GM15510 (cell line): Measurements from ENCODE around the gene ZP1.

ENCODE experiments used
- POLR2A ChIP-seq: IDR thresholded peaks from 3 replicates; pipeline ENCODE4 v1.6.1; 2011; ENCODE audit warnings: borderline replicate concordance; ENCODE audit not compliant: insufficient read length; ENCODE audit errors: extremely low read depth

ZP1 gene, protein sequence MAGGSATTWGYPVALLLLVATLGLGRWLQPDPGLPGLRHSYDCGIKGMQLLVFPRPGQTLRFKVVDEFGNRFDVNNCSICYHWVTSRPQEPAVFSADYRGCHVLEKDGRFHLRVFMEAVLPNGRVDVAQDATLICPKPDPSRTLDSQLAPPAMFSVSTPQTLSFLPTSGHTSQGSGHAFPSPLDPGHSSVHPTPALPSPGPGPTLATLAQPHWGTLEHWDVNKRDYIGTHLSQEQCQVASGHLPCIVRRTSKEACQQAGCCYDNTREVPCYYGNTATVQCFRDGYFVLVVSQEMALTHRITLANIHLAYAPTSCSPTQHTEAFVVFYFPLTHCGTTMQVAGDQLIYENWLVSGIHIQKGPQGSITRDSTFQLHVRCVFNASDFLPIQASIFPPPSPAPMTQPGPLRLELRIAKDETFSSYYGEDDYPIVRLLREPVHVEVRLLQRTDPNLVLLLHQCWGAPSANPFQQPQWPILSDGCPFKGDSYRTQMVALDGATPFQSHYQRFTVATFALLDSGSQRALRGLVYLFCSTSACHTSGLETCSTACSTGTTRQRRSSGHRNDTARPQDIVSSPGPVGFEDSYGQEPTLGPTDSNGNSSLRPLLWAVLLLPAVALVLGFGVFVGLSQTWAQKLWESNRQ

DNA sequence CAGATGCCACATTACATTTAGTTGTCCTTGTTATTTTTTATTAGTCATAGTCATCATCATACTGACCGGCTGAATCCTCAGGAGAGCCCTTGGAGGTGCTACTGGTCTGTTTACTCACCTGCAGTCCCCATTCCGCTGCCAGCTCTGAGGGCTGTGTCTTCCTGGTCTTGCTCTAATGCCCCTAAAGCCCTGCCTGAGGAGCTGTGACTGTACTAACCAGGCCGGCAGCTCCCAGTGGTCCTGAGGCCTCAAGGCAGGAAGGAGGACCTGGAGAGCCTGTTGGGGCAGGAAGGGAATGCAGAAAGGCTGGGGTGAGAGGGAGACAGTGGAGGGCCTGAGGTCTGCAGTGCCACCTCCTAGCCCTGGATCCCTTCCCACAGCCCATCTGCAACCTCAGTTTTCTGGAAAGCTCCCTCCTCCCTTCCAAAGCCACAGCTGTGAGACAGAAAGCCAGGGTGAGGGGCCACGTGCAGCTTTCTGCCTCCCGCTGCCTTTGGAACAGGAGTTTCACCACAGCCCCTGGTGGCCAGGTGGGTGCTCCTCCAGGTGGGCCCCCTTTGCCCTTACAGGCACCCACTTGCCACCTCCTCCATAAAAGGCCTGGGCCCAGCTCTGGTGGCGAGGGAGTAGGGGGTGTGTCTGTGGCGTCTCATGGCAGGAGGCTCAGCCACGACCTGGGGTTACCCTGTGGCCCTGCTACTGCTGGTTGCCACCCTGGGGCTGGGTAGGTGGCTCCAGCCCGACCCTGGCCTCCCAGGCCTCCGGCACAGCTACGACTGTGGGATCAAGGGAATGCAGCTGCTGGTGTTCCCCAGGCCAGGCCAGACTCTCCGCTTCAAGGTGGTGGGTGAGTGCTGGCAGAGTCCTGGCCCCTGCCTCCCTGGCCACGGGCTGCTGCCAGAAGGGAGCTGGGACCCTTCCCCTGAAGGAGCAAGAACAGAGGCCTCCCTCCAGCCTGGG lies at the start of gene ZP1:
Gene ZP1, plus strand, starts transcription at position 632 of the 960 bp plus-strand sequence. Its CDS starts 20 bp downstream, at position 652.
- TF ChIP-seq POLR2A, result no peak

DNA sequence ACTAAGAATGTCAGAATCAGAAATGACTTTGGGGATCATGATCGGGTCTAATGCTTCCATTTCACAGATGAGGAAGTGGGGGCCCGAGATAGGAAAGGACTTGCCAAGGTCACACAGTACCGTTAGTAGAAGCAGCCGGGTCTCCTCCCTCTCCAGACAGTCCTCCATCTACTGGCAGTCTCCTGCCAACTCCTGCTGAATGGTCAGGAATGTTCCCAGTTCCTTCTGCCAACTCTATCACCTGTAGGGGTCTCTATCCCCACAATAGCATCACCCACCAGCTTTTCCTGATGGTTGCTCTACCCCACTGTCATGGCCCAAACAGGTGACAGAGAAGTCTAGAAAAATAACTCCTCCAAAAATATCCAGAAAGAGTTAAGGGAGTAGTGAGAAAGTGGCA lies 49.3 kb upstream of the ZP1 start:
- TF ChIP-seq POLR2A, result no peak

DNA sequence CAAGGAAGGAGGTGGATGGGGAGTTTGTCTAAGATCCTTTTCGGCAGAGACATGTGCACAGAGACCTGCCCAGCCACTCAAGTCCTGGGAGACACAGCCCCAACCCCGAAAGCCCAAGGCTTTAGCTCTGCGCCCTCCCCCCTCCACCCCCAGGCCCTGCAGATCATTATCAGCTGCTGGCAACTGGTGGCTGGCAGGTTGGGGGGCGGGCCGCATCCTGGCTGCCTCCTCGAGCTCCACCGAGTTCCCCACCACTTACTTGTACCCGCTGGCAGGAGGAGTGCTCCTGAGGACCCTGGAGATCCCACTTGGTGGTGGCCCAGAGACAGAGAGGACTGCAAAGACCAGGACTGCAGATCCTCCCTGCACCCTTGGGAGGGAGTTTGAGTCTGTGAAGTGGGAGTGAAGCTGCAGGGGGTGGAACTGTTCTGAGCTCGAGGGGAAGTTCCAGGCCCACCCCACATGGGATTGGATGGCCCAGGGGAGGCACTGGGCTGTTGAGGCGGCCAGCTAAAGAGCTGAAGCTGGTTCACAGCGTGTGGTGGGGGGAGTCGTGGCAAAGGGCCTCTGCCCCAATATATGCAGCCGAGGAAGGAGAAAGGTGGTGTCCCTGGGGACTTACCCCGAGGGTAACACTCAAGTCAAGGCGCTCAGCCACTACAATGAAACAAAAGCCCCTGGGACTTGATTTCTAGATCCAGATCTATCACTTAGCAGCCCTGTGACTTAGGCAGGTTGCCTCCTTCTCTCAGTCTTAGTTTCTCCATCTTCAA lies 45.3 kb upstream of the ZP1 start:
- TF ChIP-seq POLR2A, result no peak

DNA sequence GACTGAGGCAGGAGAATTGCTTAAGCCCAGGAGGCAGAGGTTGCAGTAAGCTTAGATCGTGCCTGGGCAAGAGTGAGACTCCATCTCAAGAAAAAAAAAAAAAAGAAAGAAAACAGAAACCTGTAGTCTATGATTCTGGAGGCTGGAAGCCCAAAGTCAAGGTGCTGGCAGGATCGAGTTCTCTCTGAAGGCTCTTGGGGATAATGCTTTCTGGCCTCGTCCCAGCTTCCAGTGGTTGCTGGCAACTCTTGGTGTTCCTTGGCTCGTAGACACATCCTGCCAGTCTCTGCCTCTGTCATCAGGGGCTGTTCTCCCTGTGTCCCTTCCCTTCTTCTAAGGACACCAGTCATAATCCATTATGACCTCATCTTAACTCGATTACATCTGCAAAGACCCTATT lies 42.2 kb upstream of the ZP1 start:
- no peak for TF ChIP-seq POLR2A

DNA sequence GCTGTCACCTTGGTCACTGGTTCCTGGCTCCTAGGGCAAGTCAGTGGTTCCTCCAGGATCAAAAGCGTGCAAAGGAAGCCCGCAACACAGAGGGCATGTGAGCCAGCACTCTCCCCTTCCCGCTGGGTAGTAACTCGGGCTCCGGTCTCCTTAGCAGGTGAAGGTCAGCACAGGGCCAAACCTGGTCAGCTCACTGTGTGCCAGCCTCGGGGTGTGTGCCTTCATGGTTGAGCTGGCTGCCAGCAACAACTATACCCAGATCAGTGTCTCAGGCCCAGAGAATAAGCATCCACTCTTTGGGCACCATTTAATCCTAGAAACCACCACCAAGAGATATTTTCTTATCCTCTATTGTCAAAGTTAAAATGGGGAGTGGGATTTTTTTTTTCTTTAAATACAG lies 41.6 kb upstream of the ZP1 start:
- TF ChIP-seq POLR2A, result no peak

DNA sequence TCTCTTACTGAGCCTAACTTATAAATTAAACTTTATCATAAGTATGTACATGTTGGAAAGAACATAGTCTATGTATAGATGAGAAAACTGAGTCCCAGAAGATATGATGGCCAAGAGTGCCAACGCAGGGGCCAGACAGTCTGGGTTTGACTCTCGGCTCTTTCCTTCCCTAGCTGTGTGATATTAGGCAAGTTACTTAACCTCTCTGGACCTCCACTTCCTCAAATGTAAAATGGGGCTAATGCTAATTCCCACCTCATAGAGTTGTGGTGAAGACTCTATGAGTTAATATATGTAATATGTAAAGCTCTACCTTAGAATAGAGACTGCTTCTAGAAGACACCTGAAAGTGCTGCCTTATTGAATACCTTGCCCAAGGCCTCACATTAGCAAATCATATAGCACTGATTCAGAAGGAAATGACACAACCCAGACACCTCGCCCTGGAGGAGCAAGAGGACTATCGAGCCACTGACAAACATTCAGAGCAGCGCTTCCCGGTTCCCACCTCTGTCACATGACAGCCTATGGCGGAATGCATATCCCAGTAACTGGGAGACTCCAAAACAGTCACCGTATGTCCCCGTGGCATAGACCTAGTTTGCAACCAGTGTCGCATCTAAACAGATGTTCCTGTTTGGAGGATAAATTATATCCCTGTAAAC lies 36.7 kb upstream of the ZP1 start:
- TF ChIP-seq POLR2A, result no peak

DNA sequence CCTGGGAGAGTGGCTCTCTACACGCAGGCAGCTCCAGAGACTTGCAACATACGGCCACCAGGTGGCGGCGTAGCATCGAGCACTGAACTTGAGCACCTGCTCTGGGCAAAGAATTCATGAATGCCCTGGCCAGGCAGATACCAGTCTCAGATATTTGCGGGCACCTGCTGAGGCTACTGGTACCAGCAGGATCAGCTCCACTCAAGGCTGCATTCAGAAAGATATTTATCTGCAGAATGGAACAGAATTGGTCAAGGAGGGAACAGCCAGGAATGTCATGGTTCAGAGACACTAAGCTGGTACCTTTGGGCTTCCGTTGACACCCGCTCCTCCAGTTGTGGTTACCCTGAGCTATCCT lies 36.2 kb upstream of the ZP1 start:
- TF ChIP-seq POLR2A, result no peak

DNA sequence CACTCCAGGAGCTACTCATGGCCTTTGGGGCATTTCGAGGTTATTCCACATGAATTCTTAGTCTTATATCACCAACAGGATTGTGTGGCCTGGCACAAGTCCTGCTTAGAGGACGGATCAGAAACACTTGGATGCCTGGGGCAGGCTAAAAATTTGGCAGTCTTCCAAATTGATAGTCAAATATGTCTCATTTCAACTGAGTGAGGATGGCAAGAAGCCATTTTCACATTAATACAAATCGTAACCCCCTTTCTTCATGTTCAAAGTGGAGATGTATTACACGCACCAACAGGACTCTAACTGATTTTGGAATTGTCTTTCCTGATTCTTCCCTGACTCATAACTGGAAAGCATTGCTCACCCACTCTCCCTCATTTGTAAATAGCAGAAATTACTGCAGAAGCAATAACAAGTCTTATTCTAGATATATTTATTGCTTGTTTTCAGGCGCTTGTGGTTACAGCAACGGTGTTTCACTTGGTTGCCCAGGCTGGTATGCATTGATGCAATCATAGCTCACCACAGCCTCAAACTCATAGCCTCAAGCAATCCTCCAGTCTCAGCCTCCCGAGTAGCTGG lies 35.8 kb upstream of the ZP1 start:
- no peak for TF ChIP-seq POLR2A

DNA sequence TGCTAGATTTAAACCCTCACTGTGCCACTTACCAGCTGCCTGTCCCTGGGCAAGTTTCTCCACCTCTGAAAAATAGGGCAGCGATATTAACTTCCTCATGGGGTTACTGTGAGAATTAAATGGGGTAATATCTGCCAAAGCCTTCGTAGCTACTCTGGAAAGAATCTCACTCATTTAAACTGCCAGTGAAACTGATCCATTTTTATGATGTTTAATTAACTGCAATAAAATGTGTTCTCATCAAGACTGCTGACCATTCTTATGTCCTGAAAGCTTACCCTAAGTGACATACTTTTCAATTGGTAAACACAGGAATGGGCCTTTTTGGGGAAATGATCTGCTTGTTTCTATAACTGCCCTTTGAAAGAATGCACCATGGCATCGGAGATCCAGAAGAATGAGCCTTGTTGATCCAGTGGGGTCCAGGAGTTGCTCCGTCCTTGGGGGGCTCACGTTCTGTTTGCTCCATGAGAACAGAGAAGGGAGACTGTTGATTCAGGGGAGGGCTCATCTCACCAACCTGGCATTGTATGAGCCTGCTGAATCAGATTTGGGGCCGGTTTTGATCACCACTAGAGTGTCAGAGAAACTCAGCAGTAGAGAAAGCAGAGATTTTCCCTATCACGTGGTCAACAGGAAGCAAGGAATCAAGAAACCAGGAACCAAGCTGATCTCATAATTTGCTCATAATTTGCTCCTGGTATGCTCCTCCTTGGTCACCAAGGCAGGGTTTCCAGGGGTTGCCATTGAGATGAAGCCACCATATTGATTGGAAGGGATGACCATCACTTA lies 32.4 kb upstream of the ZP1 start:
- no peak for TF ChIP-seq POLR2A

DNA sequence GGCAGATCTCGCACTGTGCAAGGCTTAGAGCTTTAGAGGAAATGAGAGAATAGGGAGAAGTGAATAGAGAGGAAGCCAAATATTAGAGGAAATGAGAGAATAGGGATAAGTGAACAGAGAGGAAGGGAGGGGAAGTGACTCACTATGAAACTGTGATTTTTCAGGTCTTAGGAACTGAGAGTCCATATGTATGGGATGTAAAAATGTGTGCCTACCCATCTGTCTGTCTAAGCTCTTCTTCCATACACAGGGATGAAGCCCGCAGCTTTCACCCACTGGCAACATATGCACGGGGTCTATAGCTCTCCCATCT lies 31.9 kb upstream of the ZP1 start:
- TF ChIP-seq POLR2A, result no peak

DNA sequence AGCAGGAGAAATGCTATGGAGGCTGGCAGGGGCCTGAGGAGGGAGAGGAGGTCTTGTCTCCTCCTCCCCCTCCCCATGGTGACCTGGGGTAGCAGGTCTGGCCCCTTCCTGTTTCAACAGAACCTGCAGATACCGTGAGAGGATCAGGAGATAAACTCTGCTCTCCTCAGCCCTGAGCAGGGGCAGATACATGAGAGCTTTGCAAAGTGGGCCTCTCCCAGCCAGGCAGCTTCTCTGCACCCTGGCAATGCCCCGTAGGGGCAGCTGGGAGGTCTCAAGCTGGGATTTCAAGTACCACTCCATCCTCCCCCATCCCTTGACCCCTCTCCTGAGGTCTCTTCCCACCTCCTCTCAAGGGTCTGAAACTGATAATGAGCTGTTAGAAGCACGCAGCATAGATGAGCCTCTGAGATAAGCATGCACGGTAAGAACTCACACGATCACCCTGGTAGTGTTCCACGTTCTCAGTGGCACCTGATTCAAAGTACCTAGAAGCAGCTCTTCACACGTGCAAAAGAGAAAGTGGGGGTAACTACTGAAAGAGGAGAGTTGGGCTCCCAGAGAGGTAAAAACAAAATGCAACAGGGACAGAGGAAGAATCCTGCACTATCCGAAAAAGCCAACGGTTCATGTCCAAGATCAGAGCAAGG lies 30.4 kb upstream of the ZP1 start:
- no peak for TF ChIP-seq POLR2A

DNA sequence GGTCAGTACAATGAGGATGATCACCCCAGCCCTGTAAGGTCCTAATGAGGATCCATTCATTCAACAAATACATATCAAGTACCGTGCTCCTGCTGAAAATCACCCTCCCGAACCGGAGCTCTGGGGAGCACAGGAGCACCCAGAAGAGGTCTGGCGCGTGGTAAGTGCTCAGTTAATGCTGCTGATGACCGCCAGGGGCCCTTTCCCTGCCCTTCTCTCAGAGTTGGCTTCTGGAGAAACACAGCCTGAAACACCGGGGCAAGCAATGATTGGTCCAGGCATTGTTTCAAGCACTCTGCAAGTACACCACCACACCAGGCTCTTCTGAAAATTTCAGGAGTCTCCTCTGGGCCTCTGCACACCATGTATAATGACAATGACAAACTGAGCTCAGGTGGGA lies 29.2 kb upstream of the ZP1 start:
- TF ChIP-seq POLR2A, result no peak
